Fibroblast of the aortic adventitia (primary cell): Measurements from ENCODE around the gene HYAL1. TPM values are rescaled to one million over a fixed set of nuclear protein-coding genes. Genes with fewer than 3 reads are reported as not detected.

Experiments
- DNase-seq: peaks from one replicate; pipeline ENCODE4 v3.0.0-alpha.2; 2010; ENCODE audit warnings: low read depth
- H3K4me3 ChIP-seq: 2 replicates; pipeline ENCODE4 v1.5.1; 2011; ENCODE audit warnings: low read depth, mild to moderate bottlenecking, control low read depth, low read length, moderate library complexity
- total RNA-seq: library from RNA; depleted of rRNA; stranded (reverse); fragments of >200 nt; gene quantifications from 2 replicates; pipeline ENCODE4 v1.2.3, GENCODE V29; 2012; ENCODE audit warnings: low replicate concordance
- TF ChIP-seq, protein P1 (sequence below): IDR thresholded peaks from 2 replicates; pipeline ENCODE4 v1.5.1; 2011; ENCODE audit warnings: mild to moderate bottlenecking, low read length, control low read depth, inconsistent platforms; ENCODE audit not compliant: insufficient read depth

HYAL1 gene
- total RNA-seq, 1 donor: 0.90 TPM

DNA sequence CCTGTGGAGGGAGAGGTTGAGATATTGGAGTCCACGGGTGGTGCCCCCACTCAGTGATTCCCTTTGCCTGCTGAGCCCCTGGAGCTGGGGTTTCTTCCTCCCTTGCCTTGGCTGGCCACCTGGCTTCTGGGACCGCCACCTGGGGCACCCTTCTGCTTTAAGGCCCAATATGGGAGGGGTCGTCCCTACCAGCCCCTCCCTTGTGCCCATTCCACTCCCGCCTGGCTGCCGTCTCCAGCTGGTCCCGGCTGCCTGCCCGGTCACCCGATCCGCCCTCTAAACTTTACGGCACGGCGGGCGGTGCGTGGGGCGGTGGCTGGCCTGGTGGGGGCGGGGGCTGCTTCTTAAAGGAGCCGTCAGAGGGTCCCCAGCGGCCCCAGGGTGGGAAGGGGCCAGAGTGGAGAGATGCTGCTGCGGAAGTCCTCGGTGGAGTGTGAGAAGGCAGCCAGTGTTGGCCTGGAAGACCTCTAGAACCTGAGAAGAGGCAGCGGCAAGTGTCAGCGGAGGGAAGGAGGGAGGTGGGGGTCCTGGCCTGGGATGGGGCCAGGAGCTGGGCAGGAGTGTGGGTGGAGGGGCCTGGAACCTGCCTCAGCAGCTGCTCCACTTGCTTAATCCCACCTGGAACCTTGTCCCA, 36.0 kb downstream of the HYAL1 start:
- DNase-seq: no peak
- TF ChIP-seq, protein P1, sequence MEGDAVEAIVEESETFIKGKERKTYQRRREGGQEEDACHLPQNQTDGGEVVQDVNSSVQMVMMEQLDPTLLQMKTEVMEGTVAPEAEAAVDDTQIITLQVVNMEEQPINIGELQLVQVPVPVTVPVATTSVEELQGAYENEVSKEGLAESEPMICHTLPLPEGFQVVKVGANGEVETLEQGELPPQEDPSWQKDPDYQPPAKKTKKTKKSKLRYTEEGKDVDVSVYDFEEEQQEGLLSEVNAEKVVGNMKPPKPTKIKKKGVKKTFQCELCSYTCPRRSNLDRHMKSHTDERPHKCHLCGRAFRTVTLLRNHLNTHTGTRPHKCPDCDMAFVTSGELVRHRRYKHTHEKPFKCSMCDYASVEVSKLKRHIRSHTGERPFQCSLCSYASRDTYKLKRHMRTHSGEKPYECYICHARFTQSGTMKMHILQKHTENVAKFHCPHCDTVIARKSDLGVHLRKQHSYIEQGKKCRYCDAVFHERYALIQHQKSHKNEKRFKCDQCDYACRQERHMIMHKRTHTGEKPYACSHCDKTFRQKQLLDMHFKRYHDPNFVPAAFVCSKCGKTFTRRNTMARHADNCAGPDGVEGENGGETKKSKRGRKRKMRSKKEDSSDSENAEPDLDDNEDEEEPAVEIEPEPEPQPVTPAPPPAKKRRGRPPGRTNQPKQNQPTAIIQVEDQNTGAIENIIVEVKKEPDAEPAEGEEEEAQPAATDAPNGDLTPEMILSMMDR: no peak

DNA sequence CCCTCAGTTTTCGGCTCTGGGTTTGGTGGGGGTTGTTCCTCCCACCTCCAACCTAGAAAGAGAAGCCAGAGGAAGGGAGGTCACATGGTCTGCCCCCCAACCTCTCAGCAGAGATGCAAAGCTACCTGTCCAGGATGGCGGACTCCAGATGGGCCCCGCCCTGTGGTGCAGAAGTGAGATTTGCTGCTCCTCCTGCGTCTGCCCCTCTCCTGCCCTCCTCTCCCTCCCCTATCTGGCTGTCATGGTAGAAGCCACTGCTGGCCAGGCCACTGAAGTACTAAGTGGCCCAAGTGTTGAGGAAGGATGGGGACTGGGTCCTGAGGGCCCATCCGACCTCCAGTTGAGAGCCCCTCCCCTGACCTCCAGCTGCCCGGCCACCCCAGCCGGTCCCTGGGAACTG, 36.5 kb downstream of the HYAL1 start:
- no peak for DNase-seq
- peak overlapping the region; percentile 61 for H3K4me3 ChIP-seq
- TF ChIP-seq, protein P1: no peak

More for the DNA sequence above, 36.0 kb downstream of the HYAL1 start:
- peak overlapping the region; percentile 61 for H3K4me3 ChIP-seq

DNA sequence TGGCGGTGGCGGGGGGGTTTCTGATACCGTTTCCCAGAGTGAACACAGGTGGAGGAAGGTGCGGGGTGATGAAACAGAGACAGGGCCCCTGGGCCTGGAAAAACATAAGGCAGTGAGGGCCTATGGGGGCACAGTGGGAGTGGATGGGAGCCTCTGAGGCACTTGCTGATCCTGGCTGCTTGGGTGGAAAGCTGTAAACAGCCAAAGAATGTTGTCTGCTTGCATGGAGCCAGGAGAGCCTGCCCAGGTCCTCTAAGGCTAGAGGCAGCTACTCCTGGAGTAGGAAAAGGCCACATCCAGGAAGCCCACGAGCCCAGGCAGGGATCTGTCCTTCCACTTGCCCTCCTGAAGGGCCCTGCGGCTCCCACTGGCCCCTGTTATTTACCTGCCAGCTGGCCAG, 37.4 kb downstream of the HYAL1 start:
- TF ChIP-seq, protein P1: no peak
- H3K4me3 ChIP-seq: no peak overlapping the region
- no peak for DNase-seq

DNA sequence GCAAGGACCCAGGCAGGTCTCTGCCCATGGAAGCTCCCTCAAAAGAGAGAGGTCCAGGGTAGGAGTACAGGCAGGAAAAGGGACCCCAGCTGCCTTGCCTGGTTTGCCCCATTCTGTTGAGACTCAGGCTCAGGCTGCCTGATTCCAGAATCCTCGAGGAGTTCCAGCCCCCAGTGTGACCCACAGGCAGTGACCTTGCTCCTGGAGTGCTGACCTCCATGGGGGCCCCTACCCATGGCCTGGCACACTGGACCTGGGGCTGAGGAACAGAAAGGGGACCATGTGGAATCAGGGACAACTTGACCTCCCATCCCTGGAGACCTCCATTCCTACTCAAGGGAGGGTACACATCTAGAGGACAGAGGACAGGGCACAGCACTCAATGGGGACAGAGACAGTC, 37.8 kb downstream of the HYAL1 start:
- DNase-seq: no peak
- TF ChIP-seq, protein P1: no peak

DNA sequence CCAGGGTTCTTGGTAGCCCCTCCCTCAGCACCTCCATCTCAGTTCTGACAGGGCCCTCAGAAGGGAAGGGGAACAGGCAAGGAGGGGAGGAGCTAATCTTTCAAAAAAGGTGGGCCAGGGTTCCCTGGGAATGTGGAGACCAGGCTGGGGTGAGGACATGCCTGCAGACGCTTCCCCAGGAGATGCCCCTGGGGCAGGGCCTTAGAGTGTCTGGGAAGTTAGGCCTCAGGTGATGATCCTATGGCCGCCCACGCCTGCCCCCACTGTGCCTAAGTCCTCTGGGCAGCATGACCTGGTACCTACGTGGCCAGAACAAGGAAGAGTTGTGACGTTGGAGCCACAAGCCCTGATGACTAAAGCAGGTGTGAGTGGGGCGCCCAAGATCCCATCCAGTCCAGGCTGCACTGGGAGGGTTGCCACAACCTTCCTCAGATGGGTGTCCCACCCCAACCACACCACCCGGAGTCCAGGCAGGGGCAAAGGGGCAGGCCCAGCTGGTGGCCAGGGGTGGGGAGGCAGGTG, 38.3 kb downstream of the HYAL1 start:
- no peak for DNase-seq
- H3K4me3 ChIP-seq: no peak overlapping the region
- TF ChIP-seq, protein P1: no peak

More for the DNA sequence above, 37.8 kb downstream of the HYAL1 start:
- no peak overlapping the region for H3K4me3 ChIP-seq

DNA sequence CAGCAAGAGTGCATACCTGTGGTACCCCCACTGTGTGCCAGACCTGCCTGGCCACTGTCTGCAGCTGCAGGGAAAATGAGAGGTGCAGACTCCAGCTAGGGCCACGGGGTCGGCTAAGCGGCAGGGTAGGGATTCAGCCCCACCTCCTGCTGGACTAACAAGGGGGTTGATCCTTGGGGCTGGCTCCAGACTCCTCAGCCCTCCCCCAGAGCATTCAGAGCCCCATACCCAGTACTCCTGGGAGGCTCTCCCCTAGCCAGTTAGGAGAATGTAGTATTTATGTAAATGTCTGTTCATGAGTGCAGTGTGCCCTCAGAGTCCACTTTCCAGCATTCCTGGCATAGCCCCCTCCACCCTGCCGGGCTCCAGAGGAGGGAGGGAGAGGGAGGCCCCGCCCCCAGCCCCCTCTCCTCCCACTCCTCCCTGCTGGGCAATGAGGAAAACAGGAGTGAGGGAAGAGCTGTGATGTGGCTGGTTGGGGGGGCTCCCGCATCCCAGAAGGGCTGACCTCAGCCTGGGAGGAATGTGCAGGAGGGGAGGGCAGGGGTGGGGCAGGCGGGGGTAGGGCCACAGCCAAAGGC, 38.9 kb downstream of the HYAL1 start:
- peak; percentile 91 for DNase-seq
- H3K4me3 ChIP-seq: no peak overlapping the region
- TF ChIP-seq, protein P1: peak; percentile 9
